Measurements from ENCODE around the gene FBXO34.

The FBXO34 gene

GRCh38 chr14:55387121-55387520, 115.9 kb downstream of the FBXO34 start:
- no peak for DNase-seq

GRCh38 chr14:55388160-55388559, 116.9 kb downstream of the FBXO34 start:
- DNase-seq: no peak

GRCh38 chr14:55389330-55389729, 118.1 kb downstream of the FBXO34 start:
- DNase-seq: no peak

GRCh38 chr14:55398679-55399078, 127.5 kb downstream of the FBXO34 start:
- no peak for DNase-seq

GRCh38 chr14:55399183-55399582, 128.0 kb downstream of the FBXO34 start:
- DNase-seq: no peak

DNA sequence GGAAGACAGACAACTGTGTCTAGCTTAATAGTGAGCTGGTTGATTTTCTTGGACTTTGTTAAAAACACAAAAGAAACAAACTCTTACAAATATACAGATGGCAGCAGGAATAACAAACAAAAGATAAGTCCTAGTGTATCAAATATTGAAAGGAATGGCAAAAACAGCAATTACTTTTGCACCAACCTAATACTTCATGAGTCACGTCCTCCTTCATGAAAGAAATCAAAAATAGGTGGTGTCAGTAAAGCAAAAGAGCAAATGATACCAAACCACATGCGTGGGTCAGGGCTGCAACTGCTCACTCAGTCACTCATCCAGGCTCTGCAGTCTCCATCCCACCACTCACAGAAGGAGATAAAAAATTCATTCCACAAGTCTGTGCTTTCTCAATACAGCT, 128.6 kb downstream of the FBXO34 start:
- DNase-seq: no peak

DNA sequence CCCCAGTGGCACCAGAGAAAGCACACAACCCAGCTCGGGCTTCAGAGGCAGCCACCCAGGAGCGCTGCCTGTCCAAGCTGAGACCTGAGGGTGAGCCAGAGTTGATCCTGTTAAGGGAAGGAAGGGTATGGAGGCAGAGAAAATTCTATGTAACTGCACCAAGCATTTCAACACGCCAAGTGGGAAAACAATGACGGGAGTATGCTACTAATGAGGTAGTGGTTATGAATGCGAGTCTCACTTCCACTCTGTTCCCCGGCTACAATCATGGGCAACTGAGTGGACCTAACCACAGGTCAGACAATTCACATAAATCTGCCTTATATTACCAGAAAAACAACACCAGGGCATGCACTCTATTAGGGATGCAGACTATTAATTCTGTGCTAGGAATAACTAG, 130.5 kb downstream of the FBXO34 start:
- no peak for DNase-seq

Measured in 8988T (cell line).